ENCODE results near the gene BORCS5.

The BORCS5 gene

DNA sequence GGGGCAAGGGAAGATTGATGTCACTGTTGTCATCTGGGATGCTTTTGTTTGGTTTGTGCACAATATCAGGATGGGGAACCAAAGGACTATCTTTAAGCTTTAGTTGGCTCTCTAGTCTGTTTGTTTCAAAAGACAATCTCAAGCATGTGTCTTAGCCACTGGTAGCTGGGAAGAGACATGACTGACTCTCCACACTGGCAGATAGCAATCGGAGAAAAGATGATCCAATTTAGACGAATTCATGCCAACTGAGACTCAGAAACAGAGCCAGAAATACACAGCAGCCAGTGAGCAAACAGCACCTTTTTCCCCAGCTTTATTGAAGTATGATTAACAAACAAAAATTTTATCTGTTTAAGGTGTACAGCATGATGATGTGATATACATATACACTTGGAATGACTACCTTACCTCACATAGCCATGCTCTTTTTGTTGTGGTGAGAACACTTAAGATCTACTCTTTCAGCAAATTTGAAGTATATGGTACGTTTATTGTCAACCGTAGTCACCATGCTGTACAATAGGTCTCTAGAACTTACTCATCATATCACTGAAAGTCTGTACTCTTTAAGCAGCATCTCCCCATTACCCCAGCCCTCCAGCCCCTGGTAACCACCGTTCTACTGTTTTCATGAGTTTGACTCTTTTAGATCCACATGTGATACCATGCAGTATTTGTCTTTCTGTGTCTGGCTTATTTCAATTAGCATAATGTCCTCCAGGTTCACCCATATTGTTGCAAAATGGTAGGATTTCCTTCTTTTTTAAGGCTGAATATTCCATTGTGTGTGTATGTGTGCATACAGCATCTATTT is 155.2 kb downstream of the BORCS5 start:
- DNase-seq: peak; percentile 35
- no peak for TF ChIP-seq CTCF (IDR thresholded peaks at IDR 0.05; ENCODE audit: low read depth, low read length)
- H3K36me3 ChIP-seq: no peaks in the 10 kb centered on the region
- peaks cover 27% of the 10 kb centered on the region for H3K4me1 ChIP-seq
- H3K9me3 ChIP-seq: no peaks in the 10 kb centered on the region; the same call in 1 of the 2 replicates
- no peaks in the 10 kb centered on the region for H3K27me3 ChIP-seq
- H3K4me3 ChIP-seq (ENCODE audit: low read depth, low read length): peak overlapping the region; percentile 19; the same call in 1 of the 2 replicates

GRCh38 chr12:12513416-12514006 is 156.6 kb downstream of the BORCS5 start:
- H3K36me3 ChIP-seq: peaks cover 5% of the 10 kb centered on the region

DNA sequence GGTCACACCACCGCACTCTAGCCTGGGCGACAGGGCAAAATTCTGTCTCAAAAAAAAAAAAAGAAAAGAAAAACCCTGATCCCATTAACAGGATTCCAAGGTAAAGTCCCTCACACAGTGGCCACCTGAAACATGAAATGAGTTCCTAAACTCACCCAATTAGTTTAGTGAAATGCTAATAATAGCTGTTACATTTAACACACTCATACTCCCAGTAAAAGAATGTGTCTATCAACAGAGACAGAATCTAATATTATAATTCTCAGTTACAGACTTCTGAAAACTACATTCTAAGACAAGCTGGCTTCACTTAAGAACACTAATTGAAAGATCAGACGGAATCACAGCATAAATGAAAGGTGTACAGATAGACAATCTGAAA is 161.6 kb downstream of the BORCS5 start:
- H3K27me3 ChIP-seq: no peaks in the 10 kb centered on the region
- DNase-seq: no peak
- H3K9me3 ChIP-seq: no peaks in the 10 kb centered on the region; the same call in 1 of the 2 replicates
- no peaks in the 10 kb centered on the region for H3K4me1 ChIP-seq
- TF ChIP-seq CTCF (IDR thresholded peaks at IDR 0.05; ENCODE audit: low read depth, low read length): no peak
- H3K36me3 ChIP-seq: peaks cover 12% of the 10 kb centered on the region
- no peak overlapping the region for H3K4me3 ChIP-seq (ENCODE audit: low read depth, low read length)

More at GRCh38 chr12:12513416-12514006, 156.6 kb downstream of the BORCS5 start:
- no peak for TF ChIP-seq CTCF (IDR thresholded peaks at IDR 0.05; ENCODE audit: low read depth, low read length)
- DNase-seq: no peak
- Histone ChIP-seq H3K4me1 (peaks cover 25% of the 10 kb centered on the region), H3K9me3 (no peaks in the 10 kb centered on the region; the same call in 1 of the 2 replicates), H3K27me3 (no peaks in the 10 kb centered on the region), H3K4me3 (ENCODE audit: low read depth, low read length) (no peak overlapping the region)

- no peak for TF ChIP-seq CTCF (IDR thresholded peaks at IDR 0.05; ENCODE audit: low read depth, low read length)
- Histone ChIP-seq H3K27me3 (no peaks in the 10 kb centered on the region), H3K36me3 (peaks cover 12% of the 10 kb centered on the region), H3K9me3 (no peaks in the 10 kb centered on the region; the same call in 1 of the 2 replicates), H3K4me3 (ENCODE audit: low read depth, low read length) (no peak overlapping the region), H3K4me1 (no peaks in the 10 kb centered on the region)
- no peak for DNase-seq
Observed at GRCh38 chr12:12518919-12519318, 162.0 kb downstream of the BORCS5 start.
